PC-9 (cell line): ENCODE results near the gene MCC. TPM values are rescaled to one million over a fixed set of nuclear protein-coding genes. Genes with fewer than 3 reads are reported as not detected.

Experiments
- BruUV-seq: library from RNA; stranded (reverse); fragments of 400-500 nt; replicated peaks from 2 replicates; lab custom pipeline; 2021; lab: Mats Ljungman, UMichigan
- CTCF ChIA-PET: fragments of 300-600 bp; sonication (Branson Sonifier 250); formaldehyde crosslinking; loops from one replicate; lab custom pipeline; 2022; ENCODE audit warnings: antibody characterized with exemption; lab: Charles Lee
- POLR2A ChIA-PET: fragments of 300-600 bp; sonication (Branson Sonifier 250); formaldehyde crosslinking; loops from one replicate; lab custom pipeline; 2022; ENCODE audit warnings: antibody characterized with exemption; ENCODE audit not compliant: unreplicated experiment; lab: Charles Lee
- DNase-seq, 2 experiments: peaks; one replicate each; pipeline versions ENCODE4 v3.0.0 to v3.0.0-alpha.2; 2015 to 2022; ENCODE audit warnings: mixed read lengths in 1 of 2
- H2AFZ ChIP-seq: fragments of 200-600 bp; sonication (generic); 2 replicates; pipeline ENCODE4 v1.8.1; 2017; ENCODE audit warnings: antibody characterized with exemption
- H3F3A ChIP-seq: fragments of 200-600 bp; sonication (generic); 2 replicates; pipeline ENCODE4 v1.8.1; 2017; ENCODE audit warnings: antibody characterized with exemption, mild to moderate bottlenecking, low read depth; ENCODE audit not compliant: insufficient read depth
- H3K27ac ChIP-seq: fragments of 200-600 bp; sonication (generic); 2 replicates; pipeline ENCODE4 v1.6.1; 2016; ENCODE audit warnings: mixed run types
- H3K27me3 ChIP-seq: fragments of 200-600 bp; sonication (generic); 2 replicates; pipeline ENCODE4 v1.6.1; 2016; ENCODE audit warnings: low read depth, mixed run types; ENCODE audit not compliant: insufficient read depth
- H3K36me3 ChIP-seq: fragments of 200-600 bp; sonication (generic); 2 replicates; pipeline ENCODE4 v1.6.1; 2016; ENCODE audit warnings: low read depth, mixed run types
- H3K4me1 ChIP-seq: fragments of 200-600 bp; sonication (generic); replicated peaks from 2 replicates; pipeline ENCODE4 v1.6.1; 2016; ENCODE audit warnings: mixed run types; ENCODE audit not compliant: insufficient read depth
- H3K4me2 ChIP-seq: fragments of 200-600 bp; sonication (generic); 2 replicates; pipeline ENCODE4 v1.6.1; 2017; ENCODE audit warnings: mixed run types
- H3K4me3 ChIP-seq: fragments of 200-600 bp; sonication (generic); 2 replicates; pipeline ENCODE4 v1.6.1; 2016; ENCODE audit warnings: mixed run types
- H3K79me2 ChIP-seq: fragments of 200-600 bp; sonication (generic); 2 replicates; pipeline ENCODE4 v1.6.1; 2017; ENCODE audit warnings: low read depth, mixed run types
- H3K9me2 ChIP-seq: fragments of 200-600 bp; sonication (generic); 2 replicates; pipeline ENCODE4 v1.8.1; 2017; ENCODE audit warnings: mild to moderate bottlenecking; ENCODE audit not compliant: insufficient read depth
- H3K9me3 ChIP-seq: fragments of 200-600 bp; sonication (generic); 2 replicates; pipeline ENCODE4 v1.8.1; 2016; ENCODE audit warnings: low read depth; ENCODE audit not compliant: insufficient read depth
- H4K20me1 ChIP-seq: fragments of 200-600 bp; sonication (generic); 2 replicates; pipeline ENCODE4 v1.8.1; 2017; ENCODE audit not compliant: insufficient read depth
- EZH2 ChIP-seq: fragments of 200-600 bp; sonication (generic); IDR thresholded peaks from 2 replicates; pipeline ENCODE4 v1.8.0; 2017; ENCODE audit warnings: antibody characterized with exemption, low read depth
- intact Hi-C: fragments of 100-400 bp; cut with micrococcal nuclease; formaldehyde crosslinking; loops from one replicate; pipeline ENCODE4 v1.10.0; 2022; ENCODE audit not compliant: unreplicated experiment
- total RNA-seq: library from RNA; stranded (reverse); gene quantifications from 2 replicates; pipeline ENCODE4 v1.2.3, GENCODE V29; 2021
- TF ChIP-seq, protein P1 (sequence below): fragments of 200-600 bp; sonication (generic); conservative IDR thresholded peaks from 2 replicates; pipeline ENCODE4 v1.6.1; 2017; ENCODE audit warnings: mixed run types, antibody characterized with exemption, mild to moderate bottlenecking, moderate library complexity

MCC gene
- total RNA-seq, 1 experiment from 2014 or later = 2.5 TPM

DNA sequence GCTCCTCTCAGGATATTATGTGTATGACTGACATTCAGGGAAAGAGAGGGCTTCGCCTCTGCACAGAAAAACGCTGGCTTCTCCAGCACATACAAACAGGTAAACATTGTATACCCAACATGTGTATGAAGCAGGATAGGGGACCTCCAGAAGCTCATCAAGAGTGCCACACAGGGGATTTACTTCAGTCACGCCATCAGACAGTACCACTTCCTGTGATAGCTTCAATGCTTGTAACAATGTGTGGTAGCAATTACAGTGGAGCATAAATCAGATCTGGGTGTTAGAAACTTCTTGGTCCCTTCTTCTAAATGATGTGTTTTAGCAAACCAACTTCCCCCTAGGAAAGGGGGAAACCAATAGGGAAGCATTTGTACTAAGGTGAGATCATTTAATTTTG is 214.3 kb downstream of the MCC start:
- H3K27me3 ChIP-seq = no peaks in the 10 kb centered on the region
- H3K36me3 ChIP-seq = no peaks in the 10 kb centered on the region
- no peak overlapping the region for H2AFZ ChIP-seq
- CTCF ChIA-PET = no interaction called here
- no peak for DNase-seq
- no peaks in the 10 kb centered on the region for H4K20me1 ChIP-seq
- POLR2A ChIA-PET = interaction anchor here (0.6 kb wide), 1 partner anchor 1574 kb away, joined by 6 read pairs; no protein-coding TSS in a partner anchor
- TF ChIP-seq, protein P1, sequence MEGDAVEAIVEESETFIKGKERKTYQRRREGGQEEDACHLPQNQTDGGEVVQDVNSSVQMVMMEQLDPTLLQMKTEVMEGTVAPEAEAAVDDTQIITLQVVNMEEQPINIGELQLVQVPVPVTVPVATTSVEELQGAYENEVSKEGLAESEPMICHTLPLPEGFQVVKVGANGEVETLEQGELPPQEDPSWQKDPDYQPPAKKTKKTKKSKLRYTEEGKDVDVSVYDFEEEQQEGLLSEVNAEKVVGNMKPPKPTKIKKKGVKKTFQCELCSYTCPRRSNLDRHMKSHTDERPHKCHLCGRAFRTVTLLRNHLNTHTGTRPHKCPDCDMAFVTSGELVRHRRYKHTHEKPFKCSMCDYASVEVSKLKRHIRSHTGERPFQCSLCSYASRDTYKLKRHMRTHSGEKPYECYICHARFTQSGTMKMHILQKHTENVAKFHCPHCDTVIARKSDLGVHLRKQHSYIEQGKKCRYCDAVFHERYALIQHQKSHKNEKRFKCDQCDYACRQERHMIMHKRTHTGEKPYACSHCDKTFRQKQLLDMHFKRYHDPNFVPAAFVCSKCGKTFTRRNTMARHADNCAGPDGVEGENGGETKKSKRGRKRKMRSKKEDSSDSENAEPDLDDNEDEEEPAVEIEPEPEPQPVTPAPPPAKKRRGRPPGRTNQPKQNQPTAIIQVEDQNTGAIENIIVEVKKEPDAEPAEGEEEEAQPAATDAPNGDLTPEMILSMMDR = no peak
- no peak for TF ChIP-seq EZH2
- no peaks in the 10 kb centered on the region for H3K4me1 ChIP-seq
- H3K9me3 ChIP-seq = no peaks in the 10 kb centered on the region
- no peak overlapping the region for H3K4me2 ChIP-seq
- no peak overlapping the region for H3K4me3 ChIP-seq
- no TSS peak for BruUV-seq
- H3K79me2 ChIP-seq = no peaks in the 10 kb centered on the region
- no peak overlapping the region for H3K27ac ChIP-seq
- intact Hi-C loops = no loop called here
- H3F3A ChIP-seq = no peaks in the 10 kb centered on the region
- no peaks in the 10 kb centered on the region for H3K9me2 ChIP-seq

DNA sequence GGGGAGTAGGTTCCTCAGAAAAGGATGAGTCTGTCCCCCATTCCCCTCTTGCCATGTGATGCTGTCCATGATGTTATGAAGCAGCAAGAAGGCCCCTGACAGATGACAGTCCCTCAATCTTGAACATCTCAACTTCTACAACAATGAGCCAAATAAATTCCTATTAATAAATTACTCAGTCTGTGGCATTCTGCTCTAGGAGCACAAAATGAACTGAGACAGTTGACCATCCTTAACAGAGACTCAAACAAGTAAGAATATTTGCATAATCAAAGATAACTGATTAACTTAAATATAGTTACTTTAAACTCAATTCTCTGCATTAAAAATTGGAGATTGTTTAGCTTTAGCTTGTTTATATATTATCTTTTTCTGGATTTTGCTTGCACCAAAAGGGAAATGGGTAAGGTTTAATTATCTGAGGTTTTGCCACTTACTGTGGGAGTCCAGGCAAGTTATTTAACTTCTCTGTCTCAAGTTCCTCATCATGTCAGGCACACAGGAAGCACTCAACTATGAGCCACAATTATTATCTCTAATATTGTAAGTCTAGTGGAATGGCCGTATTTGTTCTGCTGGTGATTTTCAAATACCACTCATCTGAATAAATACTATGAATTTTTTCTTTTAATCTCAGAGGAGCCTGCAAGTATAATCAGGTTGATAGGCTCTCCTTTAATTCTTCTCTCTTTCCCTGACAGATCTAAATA is 216.4 kb downstream of the MCC start:
- no peaks in the 10 kb centered on the region for H3F3A ChIP-seq
- no TSS peak for BruUV-seq
- no peaks in the 10 kb centered on the region for H3K36me3 ChIP-seq
- no peaks in the 10 kb centered on the region for H3K9me2 ChIP-seq
- no peaks in the 10 kb centered on the region for H3K9me3 ChIP-seq
- H3K27me3 ChIP-seq = no peaks in the 10 kb centered on the region
- no peak overlapping the region for H3K4me3 ChIP-seq
- DNase-seq = no peak
- no peak overlapping the region for H2AFZ ChIP-seq
- no peaks in the 10 kb centered on the region for H4K20me1 ChIP-seq
- intact Hi-C loops = no loop called here
- peaks cover 16% of the 10 kb centered on the region for H3K4me1 ChIP-seq
- H3K79me2 ChIP-seq = no peaks in the 10 kb centered on the region
- POLR2A ChIA-PET = no interaction called here
- CTCF ChIA-PET = no interaction called here
- no peak for TF ChIP-seq EZH2
- TF ChIP-seq, protein P1 = no peak
- no peak overlapping the region for H3K4me2 ChIP-seq
- H3K27ac ChIP-seq = no peak overlapping the region

DNA sequence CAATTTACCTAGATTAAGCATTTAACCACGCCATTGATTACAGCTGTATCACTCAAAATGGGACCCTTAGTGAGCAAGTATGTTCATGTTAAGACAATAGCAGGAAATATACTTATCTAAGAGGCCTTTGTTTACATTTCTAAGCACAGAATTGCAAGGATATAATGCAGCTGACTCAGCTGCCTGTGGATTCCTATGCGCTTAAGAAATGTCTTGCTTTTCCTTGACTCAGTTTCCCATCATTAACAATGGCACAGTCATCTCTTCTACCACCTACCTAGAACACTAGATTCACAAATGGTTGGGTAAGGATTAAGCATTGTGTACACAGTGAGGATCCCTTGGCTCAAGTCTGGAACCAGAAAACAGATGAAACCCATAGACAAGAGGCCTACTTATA is 217.2 kb downstream of the MCC start:
- CTCF ChIA-PET = no interaction called here
- POLR2A ChIA-PET = no interaction called here
- H3K4me2 ChIP-seq = no peak overlapping the region
- no peaks in the 10 kb centered on the region for H3K79me2 ChIP-seq
- no peak overlapping the region for H3K27ac ChIP-seq
- H3K9me2 ChIP-seq = no peaks in the 10 kb centered on the region
- H3K27me3 ChIP-seq = no peaks in the 10 kb centered on the region
- peaks cover 25% of the 10 kb centered on the region for H3K4me1 ChIP-seq
- intact Hi-C loops = no loop called here
- no peaks in the 10 kb centered on the region for H3F3A ChIP-seq
- H3K36me3 ChIP-seq = no peaks in the 10 kb centered on the region
- H2AFZ ChIP-seq = no peak overlapping the region
- TF ChIP-seq EZH2 = no peak
- TF ChIP-seq, protein P1 = no peak
- DNase-seq = no peak
- H3K4me3 ChIP-seq = no peak overlapping the region
- BruUV-seq = no TSS peak
- no peaks in the 10 kb centered on the region for H4K20me1 ChIP-seq
- H3K9me3 ChIP-seq = no peaks in the 10 kb centered on the region
